PC-3 (cell line): Measurements from ENCODE around the gene TSPAN2. TPM values are rescaled to one million over a fixed set of nuclear protein-coding genes. Genes with fewer than 3 reads are reported as not detected.

Experiments
- ATAC-seq: fragments of 200-7000 bp; cut with Tn5 transposase; 2 replicates; pipeline ENCODE4 v1.9.1; 2020; ENCODE audit warnings: mild to moderate bottlenecking, moderate library complexity
- BruUV-seq: library from RNA; stranded (reverse); fragments of 400-500 nt; replicated peaks from 2 replicates; lab custom pipeline; 2021; lab: Mats Ljungman, UMichigan
- CTCF ChIA-PET: fragments of 300-600 bp; sonication (Branson Sonifier 250); formaldehyde crosslinking; loops from one replicate; lab custom pipeline; 2022; ENCODE audit warnings: antibody characterized with exemption; lab: Charles Lee
- POLR2A ChIA-PET: fragments of 300-600 bp; sonication (Branson Sonifier 250); formaldehyde crosslinking; loops from one replicate; lab custom pipeline; 2022; ENCODE audit warnings: antibody characterized with exemption; ENCODE audit not compliant: unreplicated experiment; lab: Charles Lee
- DNase-seq: peaks from one replicate; pipeline ENCODE4 v3.0.0-alpha.2; 2015
- H2AFZ ChIP-seq: fragments of 300-600 bp; sonication (generic); 2 replicates; pipeline ENCODE4 v1.6.0; 2016; ENCODE audit warnings: antibody characterized with exemption, low read length
- H3F3A ChIP-seq: fragments of 300-600 bp; sonication (generic); one replicate; pipeline ENCODE4 v1.6.0; 2017; ENCODE audit warnings: antibody characterized with exemption, low read length, control low read depth, mild to moderate bottlenecking; ENCODE audit not compliant: unreplicated experiment
- H3K27ac ChIP-seq: fragments of 300-600 bp; sonication (generic); 2 replicates; pipeline ENCODE4 v1.5.1; 2016; ENCODE audit warnings: mild to moderate bottlenecking, low read length
- H3K27me3 ChIP-seq: fragments of 300-600 bp; sonication (generic); 2 replicates; pipeline ENCODE4 v1.6.1; 2016; ENCODE audit warnings: low read length, mixed read lengths
- H3K36me3 ChIP-seq: fragments of 300-600 bp; sonication (generic); 2 replicates; pipeline ENCODE4 v1.6.1; 2016; ENCODE audit warnings: low read depth, mixed run types, low read length, mixed read lengths
- H3K4me1 ChIP-seq: fragments of 300-600 bp; sonication (generic); 2 replicates; pipeline ENCODE4 v1.5.1; 2016; ENCODE audit warnings: low read length; ENCODE audit not compliant: insufficient read depth
- H3K4me2 ChIP-seq: fragments of 300-600 bp; sonication (generic); 2 replicates; pipeline ENCODE4 v1.6.0; 2016; ENCODE audit warnings: low read length
- H3K4me3 ChIP-seq: fragments of 300-600 bp; sonication (generic); 2 replicates; pipeline ENCODE4 v1.5.1; 2016; ENCODE audit warnings: mild to moderate bottlenecking, low read length, mixed read lengths
- H3K79me2 ChIP-seq: fragments of 300-600 bp; sonication (generic); 2 replicates; pipeline ENCODE4 v1.6.1; 2017; ENCODE audit warnings: low read length, mixed read lengths
- H3K9ac ChIP-seq: fragments of 300-600 bp; sonication (generic); 2 replicates; pipeline ENCODE4 v1.6.0; 2016; ENCODE audit warnings: mild to moderate bottlenecking, low read length
- H3K9me2 ChIP-seq: fragments of 300-600 bp; sonication (generic); replicated peaks from 2 replicates; pipeline ENCODE4 v1.6.1; 2016; ENCODE audit warnings: mixed run types, low read length, mixed read lengths
- H3K9me3 ChIP-seq: fragments of 300-600 bp; sonication (generic); 2 replicates; pipeline ENCODE4 v1.6.1; 2016; ENCODE audit warnings: low read length, mixed read lengths
- H4K20me1 ChIP-seq: fragments of 300-600 bp; sonication (generic); 2 replicates; pipeline ENCODE4 v1.6.1; 2016; ENCODE audit warnings: low read length, mixed read lengths
- CTCF ChIP-seq: fragments of 300-600 bp; sonication (generic); conservative IDR thresholded peaks from 2 replicates; pipeline ENCODE4 v1.5.1; 2017; ENCODE audit warnings: antibody characterized with exemption, low read depth, mild to moderate bottlenecking, low read length
- EZH2 ChIP-seq: fragments of 300-600 bp; sonication (generic); IDR thresholded peaks from one replicate; pipeline ENCODE4 v1.6.1; 2017; ENCODE audit warnings: antibody characterized with exemption, mild to moderate bottlenecking, low read length; ENCODE audit not compliant: unreplicated experiment
- EZH2phosphoT487 ChIP-seq: fragments of 300-600 bp; sonication (generic); IDR thresholded peaks from 2 replicates; pipeline ENCODE4 v1.6.1; 2018; ENCODE audit warnings: mild to moderate bottlenecking, antibody characterized with exemption, low read length, borderline replicate concordance
- intact Hi-C: fragments of 100-400 bp; cut with micrococcal nuclease; formaldehyde crosslinking; loops from 2 replicates; pipeline ENCODE4 v1.9.0; 2023
- total RNA-seq: library from RNA; depleted of rRNA; stranded (reverse); fragments of >200 nt; gene quantifications from 2 replicates; pipeline ENCODE4 v1.2.3, GENCODE V29; 2014

TSPAN2 gene
- total RNA-seq, 1 experiment from 2014 or later, result 1.7 TPM

- CTCF ChIA-PET, result no interaction called here
- ATAC-seq, result no peak
- no peak overlapping the region for H3K9ac ChIP-seq
- no peak for TF ChIP-seq EZH2
- no peak for TF ChIP-seq CTCF
- TF ChIP-seq EZH2phosphoT487, result no peak
- no peak for DNase-seq
- H3K36me3 ChIP-seq, result no peaks in the 10 kb centered on the region
- intact Hi-C loops, result no loop called here
- no peaks in the 10 kb centered on the region for H3K79me2 ChIP-seq
- no peaks in the 10 kb centered on the region for H3K4me1 ChIP-seq
- POLR2A ChIA-PET, result no interaction called here
- H4K20me1 ChIP-seq, result no peaks in the 10 kb centered on the region
- no peak overlapping the region for H3K4me2 ChIP-seq
- H3K9me2 ChIP-seq, result no peaks in the 10 kb centered on the region
- H3K27me3 ChIP-seq, result no peaks in the 10 kb centered on the region
- no peaks in the 10 kb centered on the region for H3F3A ChIP-seq
- H3K4me3 ChIP-seq, result no peak overlapping the region
- H3K27ac ChIP-seq, result no peak overlapping the region
- no TSS peak for BruUV-seq
- H2AFZ ChIP-seq, result no peak overlapping the region
- H3K9me3 ChIP-seq, result no peaks in the 10 kb centered on the region
Measured at GRCh38 chr1:115078708-115079107, 10.6 kb downstream of the TSPAN2 start.

GRCh38 chr1:115077984-115078330, 11.3 kb downstream of the TSPAN2 start:
- no TSS peak for BruUV-seq
- DNase-seq, result no peak
- Histone ChIP-seq H3K36me3 (no peaks in the 10 kb centered on the region), H3K9ac (no peak overlapping the region), H3K4me1 (no peaks in the 10 kb centered on the region), H3K9me2 (no peaks in the 10 kb centered on the region), H3F3A (no peaks in the 10 kb centered on the region), H3K4me3 (no peak overlapping the region), H3K79me2 (no peaks in the 10 kb centered on the region), H3K9me3 (no peaks in the 10 kb centered on the region), H3K27ac (no peak overlapping the region), H3K4me2 (no peak overlapping the region), H3K27me3 (no peaks in the 10 kb centered on the region), H2AFZ (no peak overlapping the region), H4K20me1 (no peaks in the 10 kb centered on the region)
- no peak for TF ChIP-seq EZH2
- TF ChIP-seq EZH2phosphoT487, result no peak
- no peak for TF ChIP-seq CTCF
- CTCF ChIA-PET, result no interaction called here
- POLR2A ChIA-PET, result no interaction called here
- intact Hi-C loops, result no loop called here
- no peak for ATAC-seq

GRCh38 chr1:115077286-115077983, 11.9 kb downstream of the TSPAN2 start:
- CTCF ChIA-PET, result no interaction called here
- Histone ChIP-seq H3K27ac (no peak overlapping the region), H3K4me3 (no peak overlapping the region), H3K27me3 (no peaks in the 10 kb centered on the region), H3K9ac (no peak overlapping the region), H3K9me3 (no peaks in the 10 kb centered on the region), H3K4me1 (no peaks in the 10 kb centered on the region), H4K20me1 (no peaks in the 10 kb centered on the region), H3K9me2 (no peaks in the 10 kb centered on the region), H3K36me3 (no peaks in the 10 kb centered on the region), H3F3A (no peaks in the 10 kb centered on the region), H3K79me2 (no peaks in the 10 kb centered on the region), H2AFZ (no peak overlapping the region), H3K4me2 (no peak overlapping the region)
- TF ChIP-seq EZH2, result no peak
- no peak for TF ChIP-seq CTCF
- no peak for TF ChIP-seq EZH2phosphoT487
- DNase-seq, result no peak
- BruUV-seq, result no TSS peak
- POLR2A ChIA-PET, result no interaction called here
- no peak for ATAC-seq
- intact Hi-C loops, result no loop called here
